Gastrocnemius medialis (tissue), 4 donors: ENCODE results near the gene RAPGEF2.

Experiments used
- POLR2A ChIP-seq, 2 donors: fragments of 450-650 bp; IDR thresholded peaks; one replicate each; pipeline ENCODE4 v1.6.1; 2017; ENCODE audit warnings: antibody characterized with exemption in 2 of 2, mild to moderate bottlenecking in 2 of 2, moderate library complexity in 2 of 2
- TF ChIP-seq, protein P1 (sequence below), 5 experiments: fragments of 450-650 bp in 3 of 5; fragments of 200-600 bp in 2 of 5; sonication (generic) in 2 of 5; IDR thresholded peaks in 4 of 5; conservative IDR thresholded peaks in 1 of 5; 1 replicate in 4 of 5; 2 replicates in 1 of 5; pipeline ENCODE4 v1.5.1; 2016 to 2019; ENCODE audit warnings: antibody characterized with exemption in 5 of 5, mild to moderate bottlenecking in 3 of 5, moderate library complexity in 3 of 5

DNA sequence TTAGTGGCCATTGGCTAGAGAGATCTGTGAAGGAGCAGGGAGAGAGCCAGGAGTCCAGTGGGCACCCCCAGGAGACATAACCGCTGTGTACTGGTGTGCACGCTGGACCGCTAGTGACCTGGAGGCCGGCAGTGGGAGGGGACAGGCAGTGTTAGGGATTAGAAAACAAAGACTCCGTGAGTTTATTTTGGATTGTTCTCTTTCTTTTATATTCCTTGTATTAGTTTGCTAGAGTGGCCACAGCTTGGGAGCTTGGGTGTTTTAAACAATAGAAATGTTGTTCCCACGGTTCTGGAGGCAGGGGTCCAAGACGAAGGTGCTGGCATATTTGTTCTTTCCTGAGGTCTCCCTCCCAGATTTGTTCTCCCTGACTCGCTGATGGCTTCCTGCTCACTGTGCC is 266.4 kb downstream of the RAPGEF2 start:
- TF ChIP-seq, protein P1, sequence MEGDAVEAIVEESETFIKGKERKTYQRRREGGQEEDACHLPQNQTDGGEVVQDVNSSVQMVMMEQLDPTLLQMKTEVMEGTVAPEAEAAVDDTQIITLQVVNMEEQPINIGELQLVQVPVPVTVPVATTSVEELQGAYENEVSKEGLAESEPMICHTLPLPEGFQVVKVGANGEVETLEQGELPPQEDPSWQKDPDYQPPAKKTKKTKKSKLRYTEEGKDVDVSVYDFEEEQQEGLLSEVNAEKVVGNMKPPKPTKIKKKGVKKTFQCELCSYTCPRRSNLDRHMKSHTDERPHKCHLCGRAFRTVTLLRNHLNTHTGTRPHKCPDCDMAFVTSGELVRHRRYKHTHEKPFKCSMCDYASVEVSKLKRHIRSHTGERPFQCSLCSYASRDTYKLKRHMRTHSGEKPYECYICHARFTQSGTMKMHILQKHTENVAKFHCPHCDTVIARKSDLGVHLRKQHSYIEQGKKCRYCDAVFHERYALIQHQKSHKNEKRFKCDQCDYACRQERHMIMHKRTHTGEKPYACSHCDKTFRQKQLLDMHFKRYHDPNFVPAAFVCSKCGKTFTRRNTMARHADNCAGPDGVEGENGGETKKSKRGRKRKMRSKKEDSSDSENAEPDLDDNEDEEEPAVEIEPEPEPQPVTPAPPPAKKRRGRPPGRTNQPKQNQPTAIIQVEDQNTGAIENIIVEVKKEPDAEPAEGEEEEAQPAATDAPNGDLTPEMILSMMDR (IDR thresholded peaks at IDR 0.05 in 4 of 5, conservative IDR thresholded peaks at IDR 0.05 in 1 of 5): no peak
- TF ChIP-seq POLR2A (IDR thresholded peaks at IDR 0.05): no peak
